A673 (cell line): Measurements from ENCODE around the gene DNMT3A. TPM values are rescaled to one million over a fixed set of nuclear protein-coding genes. Genes with fewer than 3 reads are reported as not detected.

Experiments used
- BruUV-seq: library from RNA; stranded (reverse); fragments of 400-500 nt; replicated peaks from 2 replicates; lab custom pipeline; 2021; lab: Mats Ljungman, UMichigan
- CTCF ChIA-PET: fragments of 300-600 bp; sonication (Branson Sonifier 250); formaldehyde crosslinking; loops from one replicate; lab custom pipeline; 2022; ENCODE audit warnings: antibody characterized with exemption; lab: Charles Lee
- POLR2A ChIA-PET: fragments of 300-600 bp; sonication (Branson Sonifier 250); formaldehyde crosslinking; loops from one replicate; lab custom pipeline; 2022; ENCODE audit warnings: antibody characterized with exemption; ENCODE audit not compliant: low non-redundant PET; lab: Charles Lee
- DNase-seq: peaks from one replicate; pipeline ENCODE4 v3.0.0-alpha.2; 2015; ENCODE audit warnings: low spot score
- H3K27ac ChIP-seq: fragments of 200-600 bp; sonication (generic); 2 replicates; pipeline ENCODE4 v1.5.1; 2016; ENCODE audit warnings: mixed run types, low read depth, mild to moderate bottlenecking, mixed read lengths, antibody characterized with exemption, low read length; ENCODE audit not compliant: poor library complexity, severe bottlenecking
- H3K27me3 ChIP-seq: fragments of 200-600 bp; sonication (generic); replicated peaks from 2 replicates; pipeline ENCODE4 v1.6.1; 2017; ENCODE audit warnings: mixed run types, low read depth, mild to moderate bottlenecking, mixed read lengths, antibody characterized with exemption, low read length; ENCODE audit not compliant: insufficient read depth, poor library complexity
- H3K36me3 ChIP-seq: fragments of 200-600 bp; sonication (generic); 2 replicates; pipeline ENCODE4 v1.6.1; 2016; ENCODE audit warnings: mixed run types, mild to moderate bottlenecking, mixed read lengths, antibody characterized with exemption, low read length; ENCODE audit not compliant: insufficient read depth, poor library complexity, severe bottlenecking
- H3K4me1 ChIP-seq: fragments of 200-600 bp; sonication (generic); 2 replicates; pipeline ENCODE4 v1.6.1; 2017; ENCODE audit warnings: mixed run types, mild to moderate bottlenecking, mixed read lengths, antibody characterized with exemption, low read length; ENCODE audit not compliant: insufficient read depth, poor library complexity, severe bottlenecking
- H3K4me3 ChIP-seq: fragments of 200-600 bp; sonication (generic); 2 replicates; pipeline ENCODE4 v1.5.1; 2016; ENCODE audit warnings: low read depth, mixed run types, mild to moderate bottlenecking, mixed read lengths, low read length; ENCODE audit not compliant: poor library complexity, severe bottlenecking
- H3K9me3 ChIP-seq: fragments of 200-600 bp; sonication (generic); 2 replicates; pipeline ENCODE4 v1.6.1; 2016; ENCODE audit warnings: mixed run types, low read depth, mild to moderate bottlenecking, mixed read lengths, antibody characterized with exemption, low read length; ENCODE audit not compliant: poor library complexity, severe bottlenecking
- EZH2 ChIP-seq: fragments of 200-600 bp; sonication (generic); IDR thresholded peaks from 2 replicates; pipeline ENCODE4 v1.6.1; 2017; ENCODE audit warnings: borderline replicate concordance, low read depth, mild to moderate bottlenecking, mixed read lengths, antibody characterized with exemption, low read length; ENCODE audit not compliant: poor library complexity, severe bottlenecking
- intact Hi-C: fragments of 100-400 bp; cut with micrococcal nuclease; formaldehyde crosslinking; loops from one replicate; pipeline ENCODE4 v1.10.0; 2022; ENCODE audit not compliant: unreplicated experiment
- total RNA-seq: library from RNA; stranded (reverse); gene quantifications from 2 replicates; pipeline ENCODE4 v1.2.3, GENCODE V29; 2021
- TF ChIP-seq, protein P1 (sequence below): fragments of 300-800, 200-600 bp; sonication (generic); conservative IDR thresholded peaks from 2 replicates; pipeline ENCODE4 v1.5.1; 2017; ENCODE audit warnings: low read depth, mild to moderate bottlenecking, antibody characterized with exemption, low read length, moderate library complexity, mixed read lengths

DNMT3A gene
- total RNA-seq, 1 experiment from 2014 or later = 109 TPM

DNA sequence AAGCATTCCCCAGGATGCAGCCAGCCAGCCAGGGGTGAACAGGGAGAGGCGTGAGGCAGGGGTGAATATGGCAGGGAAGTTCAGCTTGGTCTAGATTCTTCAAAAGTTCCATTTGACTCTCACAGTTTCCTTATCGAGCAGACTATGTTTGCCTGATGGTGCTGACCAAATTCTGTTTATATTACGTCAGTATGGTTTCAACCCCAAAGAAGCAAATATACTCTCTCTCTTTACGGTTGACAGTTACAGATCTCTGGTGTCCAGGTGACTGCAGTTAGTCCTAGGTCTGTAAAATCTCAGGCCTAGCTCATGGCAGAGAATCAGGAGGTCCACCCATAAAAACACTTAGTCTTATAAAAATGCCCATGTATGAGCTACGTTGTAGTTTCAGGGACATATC is 38.3 kb upstream of the DNMT3A start:
- TF ChIP-seq, protein P1, sequence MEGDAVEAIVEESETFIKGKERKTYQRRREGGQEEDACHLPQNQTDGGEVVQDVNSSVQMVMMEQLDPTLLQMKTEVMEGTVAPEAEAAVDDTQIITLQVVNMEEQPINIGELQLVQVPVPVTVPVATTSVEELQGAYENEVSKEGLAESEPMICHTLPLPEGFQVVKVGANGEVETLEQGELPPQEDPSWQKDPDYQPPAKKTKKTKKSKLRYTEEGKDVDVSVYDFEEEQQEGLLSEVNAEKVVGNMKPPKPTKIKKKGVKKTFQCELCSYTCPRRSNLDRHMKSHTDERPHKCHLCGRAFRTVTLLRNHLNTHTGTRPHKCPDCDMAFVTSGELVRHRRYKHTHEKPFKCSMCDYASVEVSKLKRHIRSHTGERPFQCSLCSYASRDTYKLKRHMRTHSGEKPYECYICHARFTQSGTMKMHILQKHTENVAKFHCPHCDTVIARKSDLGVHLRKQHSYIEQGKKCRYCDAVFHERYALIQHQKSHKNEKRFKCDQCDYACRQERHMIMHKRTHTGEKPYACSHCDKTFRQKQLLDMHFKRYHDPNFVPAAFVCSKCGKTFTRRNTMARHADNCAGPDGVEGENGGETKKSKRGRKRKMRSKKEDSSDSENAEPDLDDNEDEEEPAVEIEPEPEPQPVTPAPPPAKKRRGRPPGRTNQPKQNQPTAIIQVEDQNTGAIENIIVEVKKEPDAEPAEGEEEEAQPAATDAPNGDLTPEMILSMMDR = no peak
- no peak for TF ChIP-seq EZH2
- Histone ChIP-seq H3K9me3 (no peaks in the 10 kb centered on the region), H3K4me1 (peaks cover 13% of the 10 kb centered on the region), H3K36me3 (no peaks in the 10 kb centered on the region), H3K4me3 (no peak overlapping the region), H3K27ac (no peak overlapping the region), H3K27me3 (no peaks in the 10 kb centered on the region)
- POLR2A ChIA-PET = no interaction called here
- intact Hi-C loops = no loop called here
- no peak for DNase-seq
- BruUV-seq = no TSS peak
- CTCF ChIA-PET = interaction anchor here (0.5 kb wide), 1 partner anchor 476 kb away, joined by 4 read pairs; no protein-coding TSS in a partner anchor

DNA sequence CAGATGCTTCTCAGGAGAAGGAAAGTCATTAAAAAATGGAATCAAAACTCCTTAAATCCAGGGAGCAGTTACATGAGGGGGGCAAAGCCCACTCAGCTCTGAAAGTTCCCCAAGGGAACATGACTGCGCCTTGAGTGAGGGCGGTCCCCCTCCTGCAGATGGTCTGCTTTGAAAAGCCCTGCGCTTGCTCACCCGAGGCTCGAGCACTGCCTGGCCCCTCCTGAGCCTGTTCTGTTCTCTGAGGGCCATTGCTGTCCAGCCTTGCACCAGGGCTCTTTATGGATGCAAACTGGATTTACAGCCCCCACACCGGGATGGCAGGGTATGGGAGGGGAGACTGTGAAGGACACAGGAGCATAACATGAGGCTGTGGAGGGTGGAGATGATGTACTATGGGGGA is 37.8 kb upstream of the DNMT3A start:
- Histone ChIP-seq H3K4me1 (peaks cover 13% of the 10 kb centered on the region), H3K4me3 (no peak overlapping the region), H3K27ac (no peak overlapping the region), H3K9me3 (no peaks in the 10 kb centered on the region), H3K36me3 (no peaks in the 10 kb centered on the region), H3K27me3 (no peaks in the 10 kb centered on the region)
- TF ChIP-seq EZH2 = no peak
- TF ChIP-seq, protein P1 = no peak
- intact Hi-C loops = loop anchor here (5.0 kb wide), 1 partner anchor 143 kb away; no protein-coding TSS in a partner anchor
- DNase-seq = no peak
- ChIA-PET CTCF (interaction anchor here (0.5 kb wide), 1 partner anchor 476 kb away, joined by 4 read pairs; no protein-coding TSS in a partner anchor), POLR2A (no interaction called here)
- BruUV-seq = no TSS peak

DNA sequence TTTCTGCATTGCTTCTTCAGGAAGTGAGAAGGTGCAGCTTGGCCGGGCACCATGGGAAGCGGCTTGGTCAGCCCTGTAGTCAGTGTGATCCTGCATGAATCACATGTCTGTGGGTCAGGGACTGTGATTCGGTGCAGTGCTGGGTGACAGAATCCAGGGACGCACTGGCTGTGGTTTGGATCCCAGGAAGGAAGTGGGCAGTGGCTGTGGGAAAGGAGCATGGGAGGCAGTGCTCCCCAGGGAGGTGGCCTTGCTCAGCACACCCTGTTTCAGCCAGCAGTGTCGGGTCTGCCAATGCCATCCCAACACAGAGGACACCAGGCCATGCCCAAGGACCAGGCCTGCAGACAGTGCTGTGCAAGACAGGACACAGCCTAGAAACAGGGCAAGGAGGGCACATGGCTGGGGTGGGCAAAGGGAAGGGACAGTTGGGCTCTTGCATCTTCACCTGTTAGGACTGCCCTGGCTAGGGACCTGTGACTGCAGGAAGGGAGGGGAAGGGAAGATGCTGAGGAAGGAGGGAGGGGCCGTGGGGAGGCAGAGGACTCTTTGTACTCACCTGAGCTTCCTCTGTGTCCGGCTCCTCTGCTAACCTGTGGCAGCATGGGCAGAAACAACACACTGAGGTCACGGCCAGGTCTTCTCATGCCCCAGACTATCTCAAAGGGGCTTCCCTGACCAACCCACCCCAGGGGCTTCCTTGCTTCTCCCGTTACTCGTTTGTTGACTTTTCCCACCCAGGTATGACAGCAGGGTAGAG is 37.2 kb upstream of the DNMT3A start:
- POLR2A ChIA-PET = no interaction called here
- intact Hi-C loops = loop anchor here (5.0 kb wide), 1 partner anchor 143 kb away; no protein-coding TSS in a partner anchor
- Histone ChIP-seq H3K36me3 (no peaks in the 10 kb centered on the region), H3K27me3 (no peaks in the 10 kb centered on the region), H3K27ac (no peak overlapping the region), H3K4me3 (no peak overlapping the region), H3K9me3 (no peaks in the 10 kb centered on the region), H3K4me1 (peaks cover 13% of the 10 kb centered on the region)
- no TSS peak for BruUV-seq
- no peak for DNase-seq
- CTCF ChIA-PET = no interaction called here
- TF ChIP-seq EZH2 = no peak
- TF ChIP-seq, protein P1 = no peak
